Prostate gland (tissue), 2 donors: ENCODE data around the gene DKK3. TPM values are rescaled to one million over a fixed set of nuclear protein-coding genes. Genes with fewer than 3 reads are reported as not detected.
A peak's percentile ranks its signal among the peaks of the same experiment; 100 is the strongest.

Experiments
- DNase-seq: peaks from one replicate; pipeline ENCODE4 v3.0.0-alpha.2; 2019; ENCODE audit warnings: low spot score
- H3K27ac ChIP-seq, 2 donors: fragments of 200-600 bp; sonication (generic); 2 replicates each; pipeline ENCODE4 v1.5.1; 2017 to 2019
- H3K27me3 ChIP-seq: fragments of 200-600 bp; sonication (generic); replicated peaks from 2 replicates; pipeline ENCODE4 v1.5.1; 2019; ENCODE audit not compliant: insufficient read depth
- H3K36me3 ChIP-seq, 2 donors: fragments of 200-600 bp; sonication (generic); 1 replicate in 1 of 2; 2 replicates in 1 of 2; pipeline versions ENCODE4 v1.5.1 to v1.8.1; 2017 to 2019
- H3K4me1 ChIP-seq: fragments of 200-600 bp; sonication (generic); replicated peaks from 2 replicates; pipeline ENCODE4 v1.5.1; 2019
- H3K4me3 ChIP-seq, 2 donors: fragments of 200-600 bp; sonication (generic); 2 replicates each; pipeline ENCODE4 v1.5.1; 2017 to 2019
- H3K9me3 ChIP-seq: fragments of 200-600 bp; sonication (generic); 2 replicates; pipeline ENCODE4 v1.5.1; 2017
- CTCF ChIP-seq, 4 experiments: fragments of 200-600 bp in 2 of 4; fragments of 450-650 bp in 2 of 4; sonication (generic) in 2 of 4; IDR thresholded peaks; 1 replicate in 3 of 4; 2 replicates in 1 of 4; pipeline ENCODE4 v1.5.1; 2016 to 2019; ENCODE audit warnings: antibody characterized with exemption in 4 of 4, mild to moderate bottlenecking in 2 of 4, moderate library complexity in 2 of 4
- POLR2A ChIP-seq: fragments of 450-650 bp; IDR thresholded peaks from one replicate; pipeline ENCODE4 v1.6.1; 2016; ENCODE audit warnings: antibody characterized with exemption, mild to moderate bottlenecking
- POLR2AphosphoS5 ChIP-seq: sonication (generic); formaldehyde crosslinking; IDR thresholded peaks from one replicate; pipeline ENCODE4 v1.6.1; 2017; ENCODE audit warnings: antibody characterized with exemption
- WGBS: methylation state at CpG from one replicate; pipeline ENCODE4 v1.1.5; 2018; 5-methylcytosine and 5-hydroxymethylcytosine counted together
- intact Hi-C: fragments of 100-400 bp; cut with DNase I; formaldehyde crosslinking; loops from one replicate; pipeline ENCODE4 v1.14.2; 2022
- total RNA-seq, 2 donors: library from RNA; depleted of rRNA; stranded (reverse); fragments of >200 nt; gene quantifications; one replicate each; pipeline ENCODE4 v1.1.0, GENCODE V29; 2016

Gene DKK3
- total RNA-seq, result 100 to 1,000 TPM; 160 to 273 TPM

DNA sequence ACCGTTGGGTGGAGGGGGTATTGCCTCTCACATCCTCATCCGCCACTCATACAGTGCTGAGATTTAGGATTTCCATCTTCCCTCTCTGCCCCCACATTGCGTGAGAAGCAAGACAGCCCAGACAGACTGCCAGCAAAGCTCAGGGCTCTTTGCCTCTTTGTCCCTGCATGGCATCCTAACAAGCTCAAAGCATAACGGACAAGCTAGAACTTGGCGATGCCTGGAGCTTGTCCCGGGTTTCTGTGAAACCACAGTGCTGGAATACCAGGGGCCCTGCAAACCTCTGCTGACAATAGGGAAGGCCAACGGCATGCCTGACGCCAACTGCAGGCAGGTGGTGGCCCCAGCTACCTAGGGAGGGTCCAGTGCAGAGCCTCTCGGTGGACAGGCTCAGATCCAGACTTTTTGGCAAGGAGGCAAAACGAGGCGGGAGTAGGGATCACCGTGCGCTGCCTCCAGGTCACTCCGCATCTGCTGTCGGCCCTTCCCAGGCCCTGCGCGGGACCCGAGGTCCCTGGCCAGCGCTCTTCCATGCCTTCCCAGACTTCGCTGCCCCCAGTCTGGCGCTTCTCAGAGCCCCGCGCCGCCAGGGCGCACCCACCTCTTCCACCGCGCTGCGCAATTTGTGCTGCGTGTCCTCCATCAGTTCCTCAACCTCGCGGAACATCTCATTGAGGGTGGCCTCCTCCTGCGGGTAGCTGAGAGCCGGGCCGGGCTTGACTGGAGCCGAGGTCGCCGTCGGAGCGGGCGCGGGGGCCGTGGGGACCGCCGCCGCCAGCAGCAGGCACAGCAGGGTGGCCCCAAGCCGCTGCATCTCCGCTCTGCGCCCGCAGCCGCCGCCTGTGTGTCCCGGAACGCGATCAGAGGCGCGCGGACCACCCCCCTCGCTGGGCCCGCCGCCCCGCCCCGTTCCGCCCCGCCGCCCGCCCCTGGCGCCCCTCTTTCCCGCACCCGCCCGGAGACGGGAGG lies at the start of gene DKK3:
DKK3 (minus strand) TSS at position 858 of the 969 bp plus-strand sequence; CDS start at position 814, 44 bp downstream.
- no peaks in the 10 kb centered on the region for H3K4me1 ChIP-seq
- no peaks in the 10 kb centered on the region for H3K27me3 ChIP-seq
- WGBS, result 10% methylated on average over 45 of the region's 71 CpGs
- peak within 1 kb of the TSS; percentile 39 to 42 for H3K4me3 ChIP-seq
- no peaks in the 10 kb centered on the region for H3K36me3 ChIP-seq
- peak within 1 kb of the TSS; percentile 68 to 83 for H3K27ac ChIP-seq
- no peaks in the 10 kb centered on the region for H3K9me3 ChIP-seq
- TF ChIP-seq POLR2AphosphoS5 (peak; percentile 57), CTCF (IDR thresholded peaks at IDR 0.05) (no peak), POLR2A (no peak)
- peak; percentile 72 for DNase-seq
- intact Hi-C loops, result no loop called here

DNA sequence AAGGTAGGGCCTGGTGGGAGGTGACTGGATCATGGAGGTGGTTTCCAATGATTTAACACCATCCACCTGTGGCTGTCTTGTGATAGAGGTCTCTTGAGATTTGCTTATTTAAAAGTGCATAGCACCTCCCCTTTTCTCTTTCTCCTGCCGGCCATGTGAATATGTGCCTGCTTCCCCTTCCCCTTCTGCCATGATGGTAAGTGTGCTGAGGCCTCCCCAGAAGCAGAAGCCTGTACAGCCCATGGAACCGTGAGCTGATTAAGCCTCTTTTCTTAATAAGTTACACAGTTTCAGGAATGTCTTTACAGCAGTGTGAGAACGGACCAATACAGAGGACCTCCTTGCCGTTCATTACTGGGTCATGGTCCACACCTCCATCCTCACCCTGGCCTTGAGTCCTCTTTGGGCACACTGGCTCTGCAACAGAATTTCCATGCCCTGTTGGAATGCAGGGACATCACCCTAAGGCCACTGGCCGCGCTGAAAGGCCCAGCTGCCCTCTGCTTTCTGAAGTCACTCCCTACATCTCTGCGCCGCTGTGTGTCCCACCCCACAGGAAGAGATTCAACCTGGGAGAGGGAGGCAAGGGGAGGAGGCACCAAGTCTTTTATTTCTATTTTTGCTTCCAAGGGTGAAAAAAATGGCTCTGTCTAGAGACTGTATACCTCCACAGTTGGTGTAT lies 49.0 kb upstream of the DKK3 start:
- no peak for DNase-seq
- H3K9me3 ChIP-seq, result no peaks in the 10 kb centered on the region
- TF ChIP-seq CTCF (IDR thresholded peaks at IDR 0.05) (no peak), POLR2A (no peak), POLR2AphosphoS5 (no peak)
- H3K36me3 ChIP-seq, result no peaks in the 10 kb centered on the region
- no peak overlapping the region for H3K27ac ChIP-seq
- intact Hi-C loops, result no loop called here
- no peaks in the 10 kb centered on the region for H3K4me1 ChIP-seq
- WGBS, result 97% methylated on average over 8 of the region's 8 CpGs
- no peak overlapping the region for H3K4me3 ChIP-seq
- no peaks in the 10 kb centered on the region for H3K27me3 ChIP-seq

GRCh38 chr11:12056119-12056518 lies 47.7 kb upstream of the DKK3 start:
- no peaks in the 10 kb centered on the region for H3K36me3 ChIP-seq
- intact Hi-C loops, result no loop called here
- 98% methylated on average over 3 of the region's 3 CpGs for WGBS

GRCh38 chr11:12053606-12054361 lies 45.4 kb upstream of the DKK3 start:
- no peaks in the 10 kb centered on the region for H3K36me3 ChIP-seq
- no peak for TF ChIP-seq POLR2AphosphoS5
- TF ChIP-seq CTCF (IDR thresholded peaks at IDR 0.05), result no peak
- TF ChIP-seq POLR2A, result no peak

More at GRCh38 chr11:12056119-12056518, 47.7 kb upstream of the DKK3 start:
- no peak for DNase-seq
- H3K4me1 ChIP-seq, result peaks cover 4% of the 10 kb centered on the region
- no peak overlapping the region for H3K27ac ChIP-seq
- no peak for TF ChIP-seq POLR2AphosphoS5
- TF ChIP-seq POLR2A, result no peak
- TF ChIP-seq CTCF (IDR thresholded peaks at IDR 0.05), result no peak
- no peaks in the 10 kb centered on the region for H3K27me3 ChIP-seq
- H3K4me3 ChIP-seq, result no peak overlapping the region
- no peaks in the 10 kb centered on the region for H3K9me3 ChIP-seq

More at GRCh38 chr11:12053606-12054361, 45.4 kb upstream of the DKK3 start:
- intact Hi-C loops, result no loop called here
- Histone ChIP-seq H3K9me3 (no peaks in the 10 kb centered on the region), H3K4me1 (peaks cover 13% of the 10 kb centered on the region), H3K4me3 (no peak overlapping the region), H3K27me3 (no peaks in the 10 kb centered on the region), H3K27ac (no peak overlapping the region)
- 60% methylated on average over 4 of the region's 4 CpGs for WGBS
- DNase-seq, result no peak
